G401.6 (cell line): ENCODE data around the gene PIBF1.
"Not testable (repeated sequence)": the region's sequence is repeated elsewhere in the genome, so short reads cannot be mapped to it uniquely, and the experiment has no call there.

ENCODE experiments used
- FAIRE-seq: peaks from 2 replicates; lab custom pipeline; 2012; peaks lifted over from hg19 to GRCh38; lab: Jason Lieb, UNC

PIBF1 gene

GRCh38 chr13:73018336-73018735 lies 236.4 kb downstream of the PIBF1 start:
- no peak for FAIRE-seq

- FAIRE-seq = no peak
Observed at GRCh38 chr13:73025217-73026012, 243.5 kb downstream of the PIBF1 start.

- no peak for FAIRE-seq
Observed at GRCh38 chr13:73034901-73035300, 253.0 kb downstream of the PIBF1 start.

DNA sequence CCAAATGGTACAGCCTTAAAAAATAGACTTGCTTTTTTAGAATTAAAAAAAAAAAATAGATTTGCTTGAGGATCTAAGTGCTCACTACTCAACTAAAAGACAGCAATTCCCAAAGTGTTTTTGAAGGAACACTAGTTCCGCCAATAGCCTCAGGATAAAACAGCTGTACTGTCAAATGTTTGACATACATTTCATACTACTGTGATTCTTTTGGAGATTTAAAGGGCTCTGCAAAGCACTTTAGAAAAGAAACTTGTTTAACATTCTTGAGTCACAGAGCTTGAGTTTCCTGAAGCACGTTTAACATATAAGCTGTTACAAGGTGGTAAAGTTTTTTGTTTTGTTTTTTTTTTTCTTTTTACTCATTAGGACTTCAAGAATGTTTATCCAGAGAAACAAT lies 253.7 kb downstream of the PIBF1 start:
- no peak for FAIRE-seq

GRCh38 chr13:73036566-73036965 lies 254.6 kb downstream of the PIBF1 start:
- no peak for FAIRE-seq

GRCh38 chr13:73038064-73038463 lies 256.1 kb downstream of the PIBF1 start:
- FAIRE-seq = no peak

DNA sequence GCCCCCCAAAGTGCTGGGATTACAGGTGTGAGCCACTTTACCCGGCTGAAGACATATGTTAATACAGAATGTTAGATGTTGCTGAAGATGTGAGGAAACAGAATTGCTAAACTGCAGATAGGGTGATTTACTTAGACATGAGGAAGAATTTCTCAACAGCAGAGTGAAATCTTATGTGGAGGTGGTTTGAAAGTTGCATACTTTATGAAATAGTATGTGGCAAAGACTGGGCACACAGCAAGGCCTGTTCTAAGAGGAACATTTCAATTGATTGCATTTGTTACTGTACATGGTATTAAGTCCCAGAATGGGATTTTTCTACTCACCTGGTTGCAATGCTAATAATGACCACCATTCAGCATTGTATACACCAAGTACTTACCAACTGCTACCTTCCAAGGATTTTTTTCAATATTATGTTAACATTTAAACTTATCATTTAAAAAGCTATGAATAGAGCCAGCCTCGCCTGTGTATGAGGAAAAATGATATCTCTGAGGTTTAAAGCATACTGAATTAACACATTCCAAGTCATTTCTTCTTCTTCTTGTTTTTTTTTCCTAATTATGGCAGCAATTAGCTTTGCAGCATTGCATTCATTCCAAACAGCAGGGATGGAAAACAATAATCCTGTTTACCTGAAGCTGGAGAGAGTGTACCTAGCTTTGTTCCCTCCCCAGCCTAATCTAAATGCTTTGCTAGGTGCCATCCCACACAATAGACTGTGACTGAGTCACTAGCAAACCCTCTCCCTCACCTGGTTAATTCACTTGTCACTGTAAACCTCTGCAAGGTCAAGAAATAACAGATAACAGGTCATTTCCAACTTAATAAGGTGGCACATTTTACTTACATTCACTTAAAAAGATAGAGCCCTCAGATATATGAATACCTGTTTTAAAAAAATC lies 257.5 kb downstream of the PIBF1 start:
- FAIRE-seq = no peak

- no peak for FAIRE-seq
Observed at GRCh38 chr13:73040484-73040883, 258.6 kb downstream of the PIBF1 start.

GRCh38 chr13:73040968-73041596 lies 259.1 kb downstream of the PIBF1 start:
- no peak for FAIRE-seq

DNA sequence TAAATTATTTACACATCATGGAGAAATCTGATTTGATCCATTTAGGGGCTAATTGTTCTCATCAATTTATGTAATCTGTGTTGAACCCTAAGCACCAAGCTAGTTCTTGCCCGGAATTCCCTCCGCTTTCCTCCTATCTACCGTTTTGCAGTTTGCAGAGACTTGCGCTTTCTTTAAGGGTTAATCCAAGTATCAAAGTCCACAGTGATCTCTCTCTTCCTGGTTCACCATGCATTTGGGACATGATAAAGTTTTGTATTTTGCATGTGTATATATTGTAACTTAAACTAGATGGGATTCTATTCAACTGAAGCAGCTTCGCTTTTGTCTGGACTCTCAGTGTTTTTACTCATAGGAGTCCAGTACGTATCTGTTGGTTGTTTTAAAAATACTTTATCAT lies 263.1 kb downstream of the PIBF1 start:
- FAIRE-seq = no peak

DNA sequence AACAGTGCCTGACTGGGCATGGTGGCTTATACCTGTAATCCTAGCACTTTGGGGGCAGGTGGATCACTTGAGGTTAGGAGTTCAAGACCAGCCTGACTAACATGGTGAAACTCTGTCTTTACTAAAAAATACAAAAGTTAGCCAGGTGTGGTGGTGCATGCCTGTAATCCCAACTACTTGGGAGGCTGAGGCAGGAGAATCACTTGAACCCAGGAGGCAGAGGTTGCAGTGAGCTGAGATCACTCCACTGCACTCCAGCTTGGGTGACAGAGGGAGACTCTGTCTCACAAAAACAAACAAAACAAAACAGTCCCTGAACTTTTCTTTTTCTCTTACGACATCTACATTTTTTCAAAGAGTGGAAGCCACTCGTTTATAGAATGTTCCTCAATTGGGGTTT lies 266.7 kb downstream of the PIBF1 start:
- not testable (repeated sequence) for FAIRE-seq

- no peak for FAIRE-seq
Observed at GRCh38 chr13:73054712-73055111, 272.8 kb downstream of the PIBF1 start.

GRCh38 chr13:73055813-73056564 lies 274.1 kb downstream of the PIBF1 start:
- FAIRE-seq = no peak

- FAIRE-seq = no peak
Observed at GRCh38 chr13:73056565-73056962, 274.6 kb downstream of the PIBF1 start.

DNA sequence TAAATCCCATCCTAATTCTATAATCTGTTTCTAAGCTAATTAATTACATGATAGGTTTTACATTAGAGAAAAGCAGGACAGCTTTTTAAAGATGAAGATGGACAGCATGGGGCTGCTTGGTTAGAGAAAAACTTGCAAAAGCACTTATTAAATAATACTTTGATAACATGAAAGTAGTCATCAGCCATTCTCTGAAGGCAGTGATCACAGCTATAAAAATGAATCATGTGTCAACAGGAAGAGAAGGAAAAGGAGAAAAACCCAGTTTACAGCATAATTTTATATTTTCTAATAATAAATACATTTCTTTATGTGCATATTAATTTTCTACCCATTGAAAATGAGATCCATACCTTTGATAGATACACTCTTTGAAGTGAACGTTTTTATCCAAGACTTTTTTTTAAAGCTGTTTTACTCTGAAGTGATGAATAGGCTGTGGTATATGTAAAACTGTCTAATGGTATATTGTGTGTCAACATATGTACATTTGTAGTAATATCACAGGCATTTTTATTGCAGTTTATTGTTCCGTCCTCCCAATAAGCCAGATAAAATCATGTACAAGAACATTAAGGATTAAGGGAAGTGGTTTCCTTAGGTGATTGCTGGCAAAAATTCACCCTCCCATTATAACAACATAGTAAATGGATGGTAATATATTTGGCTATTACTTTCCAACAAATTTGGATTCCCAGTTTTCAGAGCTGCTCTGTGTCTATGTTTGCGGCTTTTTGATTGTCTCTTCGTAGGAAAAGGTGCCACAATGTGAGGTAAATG lies 275.5 kb downstream of the PIBF1 start:
- FAIRE-seq = no peak

DNA sequence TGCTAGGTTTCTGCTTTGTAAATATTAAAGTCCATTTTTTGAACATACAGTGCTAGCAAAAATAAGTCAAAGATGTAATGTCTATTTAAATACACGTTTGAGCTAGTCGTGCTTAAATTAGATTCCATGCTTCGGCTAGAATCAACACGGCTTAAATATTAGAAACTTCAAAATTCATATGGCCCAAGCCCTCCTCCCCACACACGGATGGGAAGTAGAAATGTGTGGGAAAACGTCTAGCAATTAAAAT lies 276.1 kb downstream of the PIBF1 start:
- no peak for FAIRE-seq

GRCh38 chr13:73058432-73058735 lies 276.5 kb downstream of the PIBF1 start:
- FAIRE-seq = no peak

- peak; percentile 27 for FAIRE-seq
Observed at GRCh38 chr13:73058736-73059459, 277.0 kb downstream of the PIBF1 start, which contains the start of gene KLF5. KLF5 (plus strand) TSS chr13:73059005; CDS start chr13:73059328, 323 bp downstream.

GRCh38 chr13:73059460-73060250 lies 277.7 kb downstream of the PIBF1 start:
- no peak for FAIRE-seq
